Skeletal muscle cell (primary cell): Measurements from ENCODE around the gene FNDC3B.
"Not testable (repeated sequence)": the region's sequence is repeated elsewhere in the genome, so short reads cannot be mapped to it uniquely, and the experiment has no call there.

Source experiments
- DNase-seq: peaks from one replicate; pipeline ENCODE4 v3.0.0-alpha.2; 2010; ENCODE audit warnings: low read depth
- H3K4me3 ChIP-seq: 2 replicates; pipeline ENCODE4 v1.5.1; 2011; ENCODE audit warnings: low read depth, mild to moderate bottlenecking, control low read depth, low read length, moderate library complexity

Gene FNDC3B

DNA sequence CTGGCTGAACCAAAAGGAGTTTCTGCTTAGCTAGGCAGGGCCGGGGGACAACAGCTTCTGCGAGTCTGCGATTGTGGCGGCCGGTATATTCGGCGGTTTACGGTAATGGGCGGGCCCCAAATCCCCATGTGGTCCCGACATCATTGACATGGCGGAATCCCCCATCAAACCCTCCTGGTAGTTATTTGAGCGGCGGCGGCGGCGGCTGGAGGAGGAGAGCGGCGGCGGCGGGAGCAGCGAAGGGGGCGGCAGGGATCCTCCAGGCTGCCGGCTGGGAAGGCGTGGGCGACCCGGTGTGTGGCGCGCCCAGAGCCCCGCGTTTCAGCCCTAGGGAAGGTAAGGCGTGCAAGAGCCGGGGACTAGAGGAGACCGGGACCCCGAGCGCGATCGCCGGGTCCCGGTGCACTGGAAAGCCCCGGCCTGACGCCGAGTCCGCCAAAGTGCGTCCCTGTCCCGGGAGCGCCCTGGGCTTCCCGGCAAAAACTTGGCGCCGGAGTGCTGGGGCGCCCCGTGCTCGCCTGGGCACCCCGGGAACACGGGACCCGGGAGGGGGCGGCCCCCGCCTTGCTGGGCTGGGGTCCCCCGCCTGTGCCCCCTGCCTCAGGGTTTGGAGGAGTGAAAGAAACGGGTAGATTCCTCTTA lies at the start of gene FNDC3B:
Gene FNDC3B, plus strand, starts transcription at position 143 of the 642 bp plus-strand sequence. CDS start 72,902 bp downstream, outside the sequence.
- DNase-seq: peak; percentile 81
- H3K4me3 ChIP-seq: peak within 1 kb of the TSS; percentile 97

GRCh38 chr3:171990239-171990638 lies 49.1 kb upstream of the FNDC3B start:
- not testable (repeated sequence) for DNase-seq, H3K4me3 ChIP-seq

DNA sequence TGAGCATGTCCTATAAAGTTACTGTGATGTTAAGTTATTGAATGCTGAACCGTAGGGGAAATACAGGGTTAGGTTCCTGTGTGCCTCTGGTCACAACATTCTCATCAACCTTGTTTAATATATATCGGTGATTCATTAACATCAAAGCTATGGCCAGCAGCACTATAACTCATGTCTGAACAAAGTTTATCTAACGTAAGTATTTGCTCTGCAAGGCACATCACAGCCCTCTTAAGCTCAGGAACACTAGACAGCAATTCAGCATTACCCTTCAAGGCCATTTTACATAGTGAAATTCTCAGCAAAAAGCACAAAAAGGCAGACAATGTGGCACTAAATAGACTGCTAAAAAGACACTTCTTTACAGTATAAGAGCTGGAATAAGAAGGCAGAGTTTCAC lies 48.2 kb upstream of the FNDC3B start:
- no peak for DNase-seq
- no peak overlapping the region for H3K4me3 ChIP-seq

DNA sequence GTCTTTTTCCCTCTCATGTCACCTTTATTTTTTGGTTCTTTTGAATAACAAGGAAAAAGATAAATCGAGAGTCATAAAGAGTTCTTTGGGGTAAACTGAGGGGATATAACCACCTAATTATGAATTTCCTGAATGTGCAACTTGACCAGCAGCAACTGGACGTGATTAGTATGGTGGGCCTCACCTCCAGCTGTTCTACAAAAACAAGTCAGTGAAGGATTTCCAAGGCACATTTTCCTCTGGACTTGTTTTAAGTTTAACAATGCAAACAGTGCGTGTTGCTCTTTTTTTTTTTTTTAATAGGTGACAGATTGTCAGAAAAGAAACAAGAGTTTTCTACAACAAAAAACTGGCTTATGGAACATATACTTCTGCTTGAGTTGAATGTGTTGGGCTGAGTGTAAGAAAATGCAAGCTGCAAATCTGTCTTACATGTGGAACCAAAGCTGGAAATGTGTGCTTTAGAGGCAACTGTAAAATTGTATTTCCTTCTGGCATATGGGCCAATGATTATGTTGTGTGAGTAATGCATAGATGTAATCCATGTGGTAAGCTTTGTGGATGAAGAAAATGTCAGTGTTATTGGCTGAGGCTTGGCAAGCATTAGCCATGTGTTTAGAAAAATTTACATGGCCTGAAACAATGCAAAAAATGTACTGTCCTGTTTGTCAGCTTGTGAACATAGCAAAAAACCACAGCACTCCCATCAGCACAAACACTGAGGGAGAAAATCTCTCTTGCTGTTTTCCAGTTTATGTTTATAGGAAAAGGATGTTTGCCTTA lies 44.5 kb upstream of the FNDC3B start:
- peak; percentile 82 for DNase-seq
- no peak overlapping the region for H3K4me3 ChIP-seq

- H3K4me3 ChIP-seq: no peak overlapping the region
- no peak for DNase-seq
Observed at GRCh38 chr3:171995486-171995885, 43.9 kb upstream of the FNDC3B start.

- DNase-seq: no peak
- H3K4me3 ChIP-seq: no peak overlapping the region
Observed at GRCh38 chr3:171996178-171996817, 43.1 kb upstream of the FNDC3B start.

- not testable (repeated sequence) for DNase-seq, H3K4me3 ChIP-seq
Observed at GRCh38 chr3:171998731-171999130, 40.6 kb upstream of the FNDC3B start.

GRCh38 chr3:172001616-172002015 lies 37.8 kb upstream of the FNDC3B start:
- H3K4me3 ChIP-seq, DNase-seq: not testable (repeated sequence)

DNA sequence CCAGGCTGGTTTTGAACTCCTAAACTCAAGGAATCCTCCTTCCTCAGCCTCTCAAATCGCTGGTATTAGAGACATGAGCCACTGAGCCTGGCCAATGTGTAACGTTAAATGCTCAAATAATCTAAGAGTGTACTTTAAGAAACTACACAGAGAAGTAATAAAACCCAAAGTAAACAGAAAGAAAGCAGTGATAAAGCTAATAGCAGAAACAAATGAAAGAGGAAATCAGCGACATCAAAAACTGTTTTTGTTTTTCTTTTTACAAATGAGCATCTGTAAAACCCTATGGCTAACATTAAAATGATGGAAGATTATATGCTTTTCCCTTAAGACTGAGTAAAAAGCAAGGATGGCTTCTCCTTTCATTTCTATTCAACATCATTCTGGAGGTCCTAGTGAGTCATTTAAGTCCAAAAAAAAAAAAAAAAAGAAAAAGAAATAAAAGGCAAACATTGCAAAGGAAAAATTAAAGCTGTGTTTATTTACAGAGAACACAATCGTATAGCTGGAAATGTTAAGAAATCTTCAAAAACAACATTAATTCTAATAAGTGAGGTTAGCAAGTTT lies 36.8 kb upstream of the FNDC3B start:
- H3K4me3 ChIP-seq: no peak overlapping the region
- DNase-seq: no peak

DNA sequence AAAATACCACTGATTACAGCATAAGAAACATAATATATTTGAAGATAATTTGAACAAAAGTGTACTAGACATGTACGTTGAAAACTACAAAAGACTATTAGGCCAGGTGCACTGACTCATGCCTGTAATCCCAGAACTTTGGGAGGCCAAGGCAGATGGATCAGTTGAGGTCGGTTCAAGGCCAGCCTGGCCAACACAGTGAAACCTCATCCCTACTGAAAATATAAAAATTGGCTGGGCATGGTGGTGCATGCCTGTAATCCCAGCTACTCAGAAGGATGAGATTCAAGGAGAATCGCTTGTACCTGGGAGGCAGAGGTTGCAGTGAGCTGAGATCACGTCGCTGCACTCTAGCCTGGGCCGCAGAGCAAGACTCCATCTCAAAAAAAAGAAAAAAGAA lies 36.2 kb upstream of the FNDC3B start:
- no peak for DNase-seq
- H3K4me3 ChIP-seq: no peak overlapping the region

DNA sequence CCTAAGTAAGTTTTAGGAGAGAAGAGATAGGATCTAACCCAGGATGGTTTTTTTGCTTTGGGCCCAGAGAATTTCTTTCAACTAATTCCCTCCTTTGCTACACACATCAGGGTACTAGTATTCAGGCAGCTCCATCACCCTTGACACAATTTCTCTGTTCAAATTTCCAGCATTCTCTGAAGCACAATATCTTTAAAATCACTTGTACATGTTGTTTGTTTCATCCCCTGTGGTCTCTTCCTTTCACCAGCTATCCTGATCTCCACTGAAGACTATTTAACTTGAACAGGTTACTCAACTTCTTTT lies 32.4 kb upstream of the FNDC3B start:
- no peak overlapping the region for H3K4me3 ChIP-seq
- no peak for DNase-seq

DNA sequence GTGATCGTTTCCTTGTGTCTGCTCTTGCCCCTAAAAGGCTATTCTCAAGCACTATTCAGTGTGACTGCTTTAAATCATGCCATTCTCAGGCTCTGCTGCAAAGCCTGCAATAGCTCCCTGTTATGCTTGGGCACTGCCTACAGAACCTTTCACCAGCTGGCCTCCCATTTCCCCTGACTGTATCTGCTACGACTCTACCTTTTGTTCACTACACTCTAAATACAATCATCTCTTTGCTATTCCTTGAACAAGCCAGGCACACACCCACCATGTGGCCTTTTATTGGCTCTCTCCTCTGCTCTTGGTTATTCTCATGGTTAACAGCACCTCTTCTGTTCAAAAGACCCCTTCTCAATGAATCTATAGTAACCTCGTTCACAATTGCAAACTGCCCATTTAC lies 29.6 kb upstream of the FNDC3B start:
- no peak for DNase-seq
- no peak overlapping the region for H3K4me3 ChIP-seq

DNA sequence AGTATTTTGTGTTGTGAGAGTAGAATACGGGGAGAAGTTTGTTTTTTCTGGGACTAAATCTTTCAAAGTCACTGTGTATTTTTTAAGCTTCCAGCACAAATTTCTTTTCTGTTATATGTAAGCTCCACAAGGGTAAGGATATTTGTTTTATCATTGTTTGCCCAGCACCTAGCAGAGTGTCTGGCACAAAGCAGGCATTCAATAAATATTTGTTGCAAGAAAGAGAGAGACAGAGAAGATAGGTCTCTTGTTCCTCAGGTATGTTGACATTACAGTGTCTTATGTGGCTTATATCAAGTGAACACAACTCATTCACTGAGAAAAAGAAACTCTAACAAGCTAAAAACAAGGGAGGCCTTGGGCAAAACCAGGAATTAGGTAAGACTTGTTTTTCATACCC lies 26.6 kb upstream of the FNDC3B start:
- no peak overlapping the region for H3K4me3 ChIP-seq
- DNase-seq: no peak

DNA sequence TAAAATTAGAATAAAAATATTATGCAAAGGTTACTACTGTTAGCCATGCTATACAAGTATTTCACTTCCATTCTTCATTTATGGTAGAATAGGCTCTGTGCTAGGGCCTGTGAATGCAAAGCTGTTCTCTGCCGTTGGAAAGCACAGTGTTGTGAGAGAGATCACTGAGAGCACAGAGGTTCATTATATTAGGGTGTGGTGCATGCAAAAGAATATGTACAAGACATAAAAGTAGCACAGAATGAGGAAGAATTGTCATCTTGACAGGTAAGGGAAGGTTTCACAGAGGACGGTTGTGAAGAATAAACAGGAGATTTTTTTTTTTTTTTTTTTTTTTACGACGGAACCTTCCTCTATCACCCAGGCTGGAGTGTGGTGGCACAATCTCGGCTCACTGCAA lies 25.2 kb upstream of the FNDC3B start:
- no peak for DNase-seq
- H3K4me3 ChIP-seq: no peak overlapping the region

DNA sequence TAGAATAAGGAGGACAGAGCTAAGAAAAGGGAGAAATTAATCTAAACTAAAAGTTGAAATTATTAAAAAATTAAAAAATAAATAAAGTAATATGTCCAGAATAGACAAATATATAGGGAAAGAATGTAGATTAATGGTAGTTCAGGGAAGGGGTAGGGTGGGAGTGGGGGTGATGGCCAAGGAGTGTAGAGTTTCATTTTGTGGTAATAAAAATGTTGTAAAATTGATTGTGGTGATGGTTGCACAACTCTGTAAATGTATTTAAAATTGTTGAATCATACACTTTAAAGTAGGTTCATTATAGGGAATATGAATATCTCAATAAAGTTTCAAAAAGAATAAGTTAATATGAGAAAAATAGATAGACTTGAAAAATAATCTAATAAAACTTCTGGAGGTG lies 21.0 kb upstream of the FNDC3B start:
- DNase-seq: no peak
- H3K4me3 ChIP-seq: no peak overlapping the region

DNA sequence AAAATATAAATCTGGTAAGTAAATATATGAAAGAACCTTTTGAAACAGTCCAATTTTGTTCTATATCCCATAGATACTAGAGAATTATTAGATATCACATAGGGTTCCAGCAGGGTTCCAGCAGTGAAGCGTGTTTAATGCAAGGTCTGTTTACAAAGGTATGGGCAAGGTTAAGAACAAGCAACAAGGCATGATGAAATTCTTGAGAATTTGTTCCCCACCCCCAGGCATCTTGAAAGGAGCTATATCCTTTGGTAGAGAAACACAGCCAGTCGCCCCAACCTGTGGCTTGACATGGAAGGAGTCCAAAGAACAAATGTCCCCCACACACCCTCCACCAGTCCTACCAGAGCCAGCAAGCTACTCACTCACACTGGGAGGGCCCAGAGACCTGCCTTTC lies 18.6 kb upstream of the FNDC3B start:
- H3K4me3 ChIP-seq: no peak overlapping the region
- DNase-seq: no peak

- no peak overlapping the region for H3K4me3 ChIP-seq
- no peak for DNase-seq
Observed at GRCh38 chr3:172021164-172021563, 18.2 kb upstream of the FNDC3B start.

DNA sequence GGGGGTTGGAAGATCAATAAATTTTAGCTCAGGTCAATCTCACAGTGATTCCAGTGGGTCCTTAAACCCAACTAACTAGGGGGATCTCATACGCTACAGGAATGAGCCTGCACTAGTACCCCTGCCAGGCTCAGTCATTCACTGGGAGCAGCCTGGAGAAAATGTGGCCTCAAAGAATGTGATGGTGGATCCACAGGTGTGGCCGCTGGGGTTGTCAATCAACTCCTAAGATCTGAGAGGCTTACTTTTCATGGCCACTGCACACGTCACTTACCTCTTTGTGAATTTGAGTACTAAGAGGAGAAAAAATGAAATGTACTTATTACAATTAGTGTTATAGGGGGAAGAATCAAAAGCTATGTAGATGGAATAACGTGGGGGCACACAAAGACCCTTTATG lies 17.5 kb upstream of the FNDC3B start:
- no peak for DNase-seq
- no peak overlapping the region for H3K4me3 ChIP-seq

- DNase-seq: no peak
- H3K4me3 ChIP-seq: no peak overlapping the region
Observed at GRCh38 chr3:172023915-172024314, 15.5 kb upstream of the FNDC3B start.

- DNase-seq: no peak
- no peak overlapping the region for H3K4me3 ChIP-seq
Observed at GRCh38 chr3:172024679-172025078, 14.7 kb upstream of the FNDC3B start.
